ENCODE measurements around the gene PPP1R3C. TPM values are rescaled to one million over a fixed set of nuclear protein-coding genes. Genes with fewer than 3 reads are reported as not detected.

PPP1R3C gene
- total RNA-seq, 1 experiment from 2014 or later: 0.30 TPM

DNA sequence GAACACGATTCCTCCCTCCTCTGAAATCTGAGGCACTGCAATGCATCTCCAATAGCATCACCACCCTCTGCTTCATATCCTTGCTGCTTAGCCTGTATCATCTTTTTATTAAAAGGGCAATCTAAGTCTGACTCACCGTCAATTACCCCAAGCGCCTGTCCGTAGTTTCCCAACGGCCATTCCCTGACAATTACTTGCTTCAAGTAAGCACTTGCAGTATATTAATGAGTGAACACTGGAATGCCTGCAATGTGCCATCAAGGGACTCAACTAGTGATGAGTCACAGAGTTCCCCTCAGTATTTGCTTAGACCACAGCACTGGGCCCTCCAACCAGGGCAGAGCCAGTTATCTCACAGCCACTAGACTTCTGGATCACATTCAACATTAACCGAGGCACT, 19.5 kb upstream of the PPP1R3C start:
- H3K9me3 Mint-ChIP-seq (ENCODE audit: unreplicated experiment): peaks cover 7% of the 10 kb centered on the region
- no peaks in the 10 kb centered on the region for H3K27me3 Mint-ChIP-seq (ENCODE audit: insufficient read depth, unreplicated experiment)
- no peak overlapping the region for H3K4me3 Mint-ChIP-seq (ENCODE audit: unreplicated experiment)
- DNase-seq (ENCODE audit: unreplicated experiment): peak; percentile 88
- TF ChIP-seq, protein P1, sequence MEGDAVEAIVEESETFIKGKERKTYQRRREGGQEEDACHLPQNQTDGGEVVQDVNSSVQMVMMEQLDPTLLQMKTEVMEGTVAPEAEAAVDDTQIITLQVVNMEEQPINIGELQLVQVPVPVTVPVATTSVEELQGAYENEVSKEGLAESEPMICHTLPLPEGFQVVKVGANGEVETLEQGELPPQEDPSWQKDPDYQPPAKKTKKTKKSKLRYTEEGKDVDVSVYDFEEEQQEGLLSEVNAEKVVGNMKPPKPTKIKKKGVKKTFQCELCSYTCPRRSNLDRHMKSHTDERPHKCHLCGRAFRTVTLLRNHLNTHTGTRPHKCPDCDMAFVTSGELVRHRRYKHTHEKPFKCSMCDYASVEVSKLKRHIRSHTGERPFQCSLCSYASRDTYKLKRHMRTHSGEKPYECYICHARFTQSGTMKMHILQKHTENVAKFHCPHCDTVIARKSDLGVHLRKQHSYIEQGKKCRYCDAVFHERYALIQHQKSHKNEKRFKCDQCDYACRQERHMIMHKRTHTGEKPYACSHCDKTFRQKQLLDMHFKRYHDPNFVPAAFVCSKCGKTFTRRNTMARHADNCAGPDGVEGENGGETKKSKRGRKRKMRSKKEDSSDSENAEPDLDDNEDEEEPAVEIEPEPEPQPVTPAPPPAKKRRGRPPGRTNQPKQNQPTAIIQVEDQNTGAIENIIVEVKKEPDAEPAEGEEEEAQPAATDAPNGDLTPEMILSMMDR (IDR thresholded peaks at IDR 0.05; ENCODE audit: unreplicated experiment): no peak
- no TSS peak for BruUV-seq (replicated peaks)
- intact Hi-C loops (cut with micrococcal nuclease): no loop called here
- ChIA-PET CTCF (interaction anchor here (0.6 to 3.6 kb wide), 8 partner anchors 11 to 1059 kb away, joined by 3 to 25 read pairs (median 3); no protein-coding TSS in a partner anchor), POLR2A (interaction anchor here (0.6 to 1.8 kb wide), 10 partner anchors 11 to 272 kb away, joined by 3 to 7 read pairs (median 4); partner anchors contain the start of genes BTAF1 and TNKS2)
- H3K27ac Mint-ChIP-seq (ENCODE audit: low read depth, unreplicated experiment): peak overlapping the region; percentile 68
- H3K36me3 Mint-ChIP-seq (ENCODE audit: insufficient read depth, unreplicated experiment): no peaks in the 10 kb centered on the region
- peaks cover 25% of the 10 kb centered on the region for H3K4me1 Mint-ChIP-seq (ENCODE audit: insufficient read depth, unreplicated experiment)

DNA sequence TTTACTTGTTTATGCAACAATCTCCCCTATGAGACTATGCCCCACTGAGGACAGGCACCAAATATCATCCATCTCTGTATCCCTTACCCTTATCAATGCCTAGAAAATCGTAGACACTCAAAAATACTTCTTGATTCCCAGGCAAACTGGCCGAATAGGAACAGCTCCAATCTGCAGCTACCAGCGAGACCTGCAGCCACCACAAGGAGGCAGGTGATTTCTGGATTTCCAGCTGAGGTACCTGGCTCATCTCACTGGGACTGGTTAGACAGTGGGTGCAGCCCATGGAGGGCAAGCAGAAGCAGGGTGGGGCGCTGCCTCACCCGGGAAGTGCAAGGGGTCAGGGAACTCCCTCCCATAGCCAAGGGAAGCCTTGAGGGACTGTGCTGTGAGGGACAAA, 10.8 kb upstream of the PPP1R3C start:
- H3K4me1 Mint-ChIP-seq (ENCODE audit: insufficient read depth, unreplicated experiment): peaks cover 18% of the 10 kb centered on the region
- no peaks in the 10 kb centered on the region for H3K9me3 Mint-ChIP-seq (ENCODE audit: unreplicated experiment)
- peak; percentile 55 for DNase-seq (ENCODE audit: unreplicated experiment)
- no peak overlapping the region for H3K27ac Mint-ChIP-seq (ENCODE audit: low read depth, unreplicated experiment)
- intact Hi-C loops (cut with micrococcal nuclease): loop anchor here (1.0 to 2.0 kb wide), 2 partner anchors 51 to 101 kb away; no protein-coding TSS in a partner anchor
- POLR2A ChIA-PET: interaction anchor here (0.6 kb wide), 1 partner anchor 101 kb away, joined by 3 read pairs; no protein-coding TSS in a partner anchor
- H3K27me3 Mint-ChIP-seq (ENCODE audit: insufficient read depth, unreplicated experiment): no peaks in the 10 kb centered on the region
- no peak overlapping the region for H3K4me3 Mint-ChIP-seq (ENCODE audit: unreplicated experiment)
- no TSS peak for BruUV-seq (replicated peaks)
- TF ChIP-seq, protein P1 (IDR thresholded peaks at IDR 0.05; ENCODE audit: unreplicated experiment): peak; percentile 24
- CTCF ChIA-PET: interaction anchor here (0.6 to 5.0 kb wide), 12 partner anchors 10 to 1393 kb away, joined by 3 to 38 read pairs (median 3); partner anchors contain the start of gene PPP1R3C
- H3K36me3 Mint-ChIP-seq (ENCODE audit: insufficient read depth, unreplicated experiment): no peaks in the 10 kb centered on the region

DNA sequence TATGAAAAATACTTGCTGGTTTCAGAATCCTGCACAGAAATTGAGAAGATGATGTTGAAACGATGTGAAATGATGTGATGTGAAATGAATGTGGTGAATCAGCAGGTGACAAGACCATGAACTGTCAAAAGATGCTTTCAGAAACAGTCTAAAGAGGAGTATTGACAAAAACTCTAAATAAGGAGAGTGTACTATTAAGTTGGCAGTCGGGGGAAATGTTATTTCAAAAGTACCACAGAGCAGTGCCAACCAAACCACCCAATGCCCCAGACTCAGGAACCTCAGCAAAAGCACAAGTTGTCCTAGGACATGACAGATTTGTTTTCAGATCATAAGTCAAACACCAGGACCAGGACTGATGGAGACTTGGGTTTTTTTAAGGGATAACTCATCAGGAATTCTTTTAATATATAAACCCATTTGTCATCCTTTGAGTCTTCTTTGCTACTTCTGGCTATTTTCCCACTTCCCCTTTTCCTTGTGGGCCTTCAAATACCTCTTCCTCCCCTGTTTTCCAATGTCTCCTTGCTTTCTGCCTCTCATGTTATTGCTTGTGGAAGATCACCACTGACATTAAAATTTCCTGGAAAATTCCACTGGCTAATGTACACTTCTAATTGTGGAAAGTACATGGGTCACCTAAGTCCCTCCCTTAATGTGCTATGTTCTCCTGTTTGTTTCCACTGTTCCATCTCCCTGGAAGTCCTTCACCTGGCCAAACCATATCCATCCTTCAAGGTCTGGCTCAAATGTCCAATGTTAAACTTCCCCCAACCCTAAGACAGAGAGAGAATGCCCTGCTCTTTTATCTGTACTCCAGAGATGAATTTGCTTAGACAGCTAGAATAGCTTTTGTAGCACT, 10.2 kb upstream of the PPP1R3C start:
- H3K4me3 Mint-ChIP-seq (ENCODE audit: unreplicated experiment): no peak overlapping the region
- ChIA-PET CTCF (interaction anchor here (1.0 to 5.0 kb wide), 7 partner anchors 9 to 257 kb away, joined by 3 to 38 read pairs (median 4); partner anchors contain the start of gene PPP1R3C), POLR2A (interaction anchor here (0.6 kb wide), 1 partner anchor 102 kb away, joined by 3 read pairs; no protein-coding TSS in a partner anchor)
- peaks cover 18% of the 10 kb centered on the region for H3K4me1 Mint-ChIP-seq (ENCODE audit: insufficient read depth, unreplicated experiment)
- no peaks in the 10 kb centered on the region for H3K36me3 Mint-ChIP-seq (ENCODE audit: insufficient read depth, unreplicated experiment)
- no peak overlapping the region for H3K27ac Mint-ChIP-seq (ENCODE audit: low read depth, unreplicated experiment)
- TF ChIP-seq, protein P1 (IDR thresholded peaks at IDR 0.05; ENCODE audit: unreplicated experiment): no peak
- intact Hi-C loops (cut with micrococcal nuclease): loop anchor here (1.0 to 2.0 kb wide), 2 partner anchors 51 to 102 kb away; no protein-coding TSS in a partner anchor
- no peaks in the 10 kb centered on the region for H3K9me3 Mint-ChIP-seq (ENCODE audit: unreplicated experiment)
- DNase-seq (ENCODE audit: unreplicated experiment): peak; percentile 11
- no peaks in the 10 kb centered on the region for H3K27me3 Mint-ChIP-seq (ENCODE audit: insufficient read depth, unreplicated experiment)
- BruUV-seq (replicated peaks): no TSS peak

DNA sequence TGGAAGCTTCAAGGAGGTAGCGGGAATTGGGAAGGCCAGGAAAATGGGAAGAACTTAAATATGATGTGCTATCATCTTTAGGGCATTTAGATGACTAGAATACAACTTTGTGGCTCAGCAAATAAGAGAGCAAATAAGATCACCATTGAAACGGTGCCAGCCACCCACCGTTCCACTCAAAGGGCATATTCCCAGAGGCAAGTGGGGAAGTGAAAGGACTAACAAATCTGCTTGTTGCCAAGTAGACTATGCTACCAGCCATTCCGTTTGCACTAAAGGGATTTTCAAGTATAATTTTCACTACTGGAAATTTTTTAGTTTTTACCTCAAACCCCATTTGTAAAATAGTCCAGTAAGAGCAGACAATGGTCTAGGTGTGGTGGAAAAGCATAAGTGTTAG, 4.0 kb upstream of the PPP1R3C start:
- no peak for DNase-seq (ENCODE audit: unreplicated experiment)
- ChIA-PET CTCF (interaction anchor here (1.1 to 5.8 kb wide), 7 partner anchors 15 to 341 kb away, joined by 3 to 106 read pairs (median 25); no protein-coding TSS in a partner anchor), POLR2A (interaction anchor here (0.7 to 2.4 kb wide), 2 partner anchors 142 to 343 kb away, joined by 3 to 18 read pairs; no protein-coding TSS in a partner anchor)
- H3K4me1 Mint-ChIP-seq (ENCODE audit: insufficient read depth, unreplicated experiment): no peaks in the 10 kb centered on the region
- H3K27ac Mint-ChIP-seq (ENCODE audit: low read depth, unreplicated experiment): no peak overlapping the region
- TF ChIP-seq, protein P1 (IDR thresholded peaks at IDR 0.05; ENCODE audit: unreplicated experiment): no peak
- intact Hi-C loops (cut with micrococcal nuclease): loop anchor here (5.0 kb wide), 1 partner anchor 225 kb away; the partner anchor contains the start of gene HECTD2
- no peaks in the 10 kb centered on the region for H3K27me3 Mint-ChIP-seq (ENCODE audit: insufficient read depth, unreplicated experiment)
- H3K36me3 Mint-ChIP-seq (ENCODE audit: insufficient read depth, unreplicated experiment): no peaks in the 10 kb centered on the region
- no peaks in the 10 kb centered on the region for H3K9me3 Mint-ChIP-seq (ENCODE audit: unreplicated experiment)
- no peak overlapping the region for H3K4me3 Mint-ChIP-seq (ENCODE audit: unreplicated experiment)
- no TSS peak for BruUV-seq (replicated peaks)
